Measurements from ENCODE around the gene PIGN. TPM values are rescaled to one million over a fixed set of nuclear protein-coding genes. Genes with fewer than 3 reads are reported as not detected.

The PIGN gene
- polyA plus RNA-seq, 3 donors = 27.5 to 34.0 (median 30.4) TPM

- no peak for DNase-seq (ENCODE audit: low read depth in 3 of 3, low spot score in 2 of 3)
Measured at GRCh38 chr18:62024983-62025382, 161.9 kb downstream of the PIGN start.

GRCh38 chr18:62023536-62023935 lies 163.3 kb downstream of the PIGN start:
- DNase-seq (ENCODE audit: low read depth in 3 of 3, low spot score in 2 of 3) = no peak

GRCh38 chr18:62018759-62019041 lies 168.2 kb downstream of the PIGN start:
- DNase-seq (ENCODE audit: low read depth in 3 of 3, low spot score in 2 of 3) = no peak

GRCh38 chr18:62018034-62018758 lies 168.7 kb downstream of the PIGN start:
- peak; percentile 79 to 87 (median 83) for DNase-seq (ENCODE audit: low read depth in 3 of 3, low spot score in 2 of 3)

- no peak for DNase-seq (ENCODE audit: low read depth in 3 of 3, low spot score in 2 of 3)
Measured at GRCh38 chr18:62017618-62018017, 169.2 kb downstream of the PIGN start.

GRCh38 chr18:62011416-62011815 lies 175.4 kb downstream of the PIGN start:
- DNase-seq (ENCODE audit: low read depth in 3 of 3, low spot score in 2 of 3) = no peak

- DNase-seq (ENCODE audit: low read depth in 3 of 3, low spot score in 2 of 3) = no peak
Measured at GRCh38 chr18:62009521-62009920, 177.3 kb downstream of the PIGN start.

- no peak for DNase-seq (ENCODE audit: low read depth in 3 of 3, low spot score in 2 of 3)
Measured at GRCh38 chr18:62001396-62001795, 185.5 kb downstream of the PIGN start.

- DNase-seq (ENCODE audit: low read depth in 3 of 3, low spot score in 2 of 3) = no peak
Measured at GRCh38 chr18:61998957-61999356, 187.9 kb downstream of the PIGN start.

GRCh38 chr18:61998335-61998734 lies 188.5 kb downstream of the PIGN start:
- no peak for DNase-seq (ENCODE audit: low read depth in 3 of 3, low spot score in 2 of 3)

GRCh38 chr18:61995618-61996017 lies 191.2 kb downstream of the PIGN start:
- no peak for DNase-seq (ENCODE audit: low read depth in 3 of 3, low spot score in 2 of 3)

GRCh38 chr18:61993831-61994230 lies 193.0 kb downstream of the PIGN start:
- no peak for DNase-seq (ENCODE audit: low read depth in 3 of 3, low spot score in 2 of 3)

GRCh38 chr18:61992923-61993322 lies 193.9 kb downstream of the PIGN start:
- DNase-seq (ENCODE audit: low read depth in 3 of 3, low spot score in 2 of 3) = no peak

GRCh38 chr18:61992285-61992684 lies 194.6 kb downstream of the PIGN start:
- DNase-seq (ENCODE audit: low read depth in 3 of 3, low spot score in 2 of 3) = no peak

- no peak for DNase-seq (ENCODE audit: low read depth in 3 of 3, low spot score in 2 of 3)
Measured at GRCh38 chr18:61991836-61992235, 195.0 kb downstream of the PIGN start.

GRCh38 chr18:61991201-61991600 lies 195.7 kb downstream of the PIGN start:
- DNase-seq (ENCODE audit: low read depth in 3 of 3, low spot score in 2 of 3) = no peak

Other genes with a start within 250 kb of the PIGN start
- gene RELCH, start 199 bp upstream of the PIGN start, polyA plus RNA-seq (ENCODE audit: insufficient read length in 3 of 3) = 10 to 100 TPM; 37.5 to 41.1 (median 39.7) TPM
- gene TNFRSF11A, start 138.3 kb upstream of the PIGN start, polyA plus RNA-seq (ENCODE audit: insufficient read length in 3 of 3) = 1 to 10 TPM; 1.6 to 2.3 (median 2.1) TPM